Measurements from ENCODE around the gene IGF1.
"Not testable (repeated sequence)": the region's sequence is repeated elsewhere in the genome, so short reads cannot be mapped to it uniquely, and the experiment has no call there.

IGF1 gene

GRCh38 chr12:102461501-102461900 lies 18.9 kb downstream of the IGF1 start:
- no peak for DNase-seq (ENCODE audit: low read depth)

- no peak for DNase-seq (ENCODE audit: low read depth)
These were observed 21.0 kb downstream of the IGF1 start for GRCh38 chr12:102459314-102459713.

GRCh38 chr12:102454808-102455760 lies 25.3 kb downstream of the IGF1 start:
- DNase-seq (ENCODE audit: low read depth) = no peak

GRCh38 chr12:102454330-102454729 lies 26.0 kb downstream of the IGF1 start:
- DNase-seq (ENCODE audit: low read depth) = no peak

GRCh38 chr12:102452605-102453004 lies 27.8 kb downstream of the IGF1 start:
- no peak for DNase-seq (ENCODE audit: low read depth)

GRCh38 chr12:102449018-102449417 lies 31.3 kb downstream of the IGF1 start:
- DNase-seq (ENCODE audit: low read depth) = not testable (repeated sequence)

- not testable (repeated sequence) for DNase-seq (ENCODE audit: low read depth)
These were observed 32.9 kb downstream of the IGF1 start for GRCh38 chr12:102447426-102447825.

- DNase-seq (ENCODE audit: low read depth) = no peak
These were observed 35.7 kb downstream of the IGF1 start for GRCh38 chr12:102444707-102445106.

GRCh38 chr12:102444093-102444492 lies 36.3 kb downstream of the IGF1 start:
- no peak for DNase-seq (ENCODE audit: low read depth)

GRCh38 chr12:102441077-102441596 lies 39.2 kb downstream of the IGF1 start:
- DNase-seq (ENCODE audit: low read depth) = no peak

- DNase-seq (ENCODE audit: low read depth) = no peak
These were observed 40.6 kb downstream of the IGF1 start for GRCh38 chr12:102439426-102440405.

- no peak for DNase-seq (ENCODE audit: low read depth)
These were observed 41.5 kb downstream of the IGF1 start for GRCh38 chr12:102438827-102439210.

- no peak for DNase-seq (ENCODE audit: low read depth)
These were observed 42.1 kb downstream of the IGF1 start for GRCh38 chr12:102438047-102438826.

GRCh38 chr12:102437511-102437910 lies 42.9 kb downstream of the IGF1 start:
- no peak for DNase-seq (ENCODE audit: low read depth)

- DNase-seq (ENCODE audit: low read depth) = no peak
These were observed 43.5 kb downstream of the IGF1 start for GRCh38 chr12:102436867-102437266.

- DNase-seq (ENCODE audit: low read depth) = no peak
These were observed 44.4 kb downstream of the IGF1 start for GRCh38 chr12:102435827-102436436.

GRCh38 chr12:102433304-102433703 lies 47.1 kb downstream of the IGF1 start:
- no peak for DNase-seq (ENCODE audit: low read depth)

GRCh38 chr12:102430661-102431060 lies 49.7 kb downstream of the IGF1 start:
- no peak for DNase-seq (ENCODE audit: low read depth)

- DNase-seq (ENCODE audit: low read depth) = no peak
These were observed 50.9 kb downstream of the IGF1 start for GRCh38 chr12:102429211-102430154.

- DNase-seq (ENCODE audit: low read depth) = no peak
These were observed 52.8 kb downstream of the IGF1 start for GRCh38 chr12:102427543-102427941.
